ENCODE results near the gene PITPNC1.
"Not testable (repeated sequence)": the region's sequence is repeated elsewhere in the genome, so short reads cannot be mapped to it uniquely, and the experiment has no call there.

The PITPNC1 gene

GRCh38 chr17:67376737-67377487 is at the start of gene PITPNC1:
PITPNC1 (plus strand) TSS chr17:67377281.
- peak; percentile 80 to 86 for DNase-seq (ENCODE audit: low read depth in 2 of 2)

DNA sequence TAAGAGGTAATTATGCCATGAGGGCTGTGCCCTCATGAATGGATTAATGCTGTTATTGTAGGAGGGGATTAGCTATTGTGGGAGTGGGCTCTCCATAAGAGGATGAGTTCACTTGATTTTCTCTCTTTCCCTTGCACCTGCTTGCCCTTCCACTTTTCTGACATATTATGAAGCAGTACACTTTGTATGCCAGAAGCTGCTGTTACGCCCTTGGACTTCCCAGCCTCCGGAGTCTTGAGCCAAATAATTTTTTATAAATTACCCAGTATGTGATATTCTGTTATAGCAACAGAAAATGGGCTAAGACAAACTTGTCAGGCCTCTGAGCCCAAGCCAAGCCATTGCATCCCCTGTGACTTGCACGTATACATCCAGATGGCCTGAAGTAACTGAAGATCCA is 49.1 kb upstream of the PITPNC1 start:
- DNase-seq (ENCODE audit: low read depth in 2 of 2): no peak

DNA sequence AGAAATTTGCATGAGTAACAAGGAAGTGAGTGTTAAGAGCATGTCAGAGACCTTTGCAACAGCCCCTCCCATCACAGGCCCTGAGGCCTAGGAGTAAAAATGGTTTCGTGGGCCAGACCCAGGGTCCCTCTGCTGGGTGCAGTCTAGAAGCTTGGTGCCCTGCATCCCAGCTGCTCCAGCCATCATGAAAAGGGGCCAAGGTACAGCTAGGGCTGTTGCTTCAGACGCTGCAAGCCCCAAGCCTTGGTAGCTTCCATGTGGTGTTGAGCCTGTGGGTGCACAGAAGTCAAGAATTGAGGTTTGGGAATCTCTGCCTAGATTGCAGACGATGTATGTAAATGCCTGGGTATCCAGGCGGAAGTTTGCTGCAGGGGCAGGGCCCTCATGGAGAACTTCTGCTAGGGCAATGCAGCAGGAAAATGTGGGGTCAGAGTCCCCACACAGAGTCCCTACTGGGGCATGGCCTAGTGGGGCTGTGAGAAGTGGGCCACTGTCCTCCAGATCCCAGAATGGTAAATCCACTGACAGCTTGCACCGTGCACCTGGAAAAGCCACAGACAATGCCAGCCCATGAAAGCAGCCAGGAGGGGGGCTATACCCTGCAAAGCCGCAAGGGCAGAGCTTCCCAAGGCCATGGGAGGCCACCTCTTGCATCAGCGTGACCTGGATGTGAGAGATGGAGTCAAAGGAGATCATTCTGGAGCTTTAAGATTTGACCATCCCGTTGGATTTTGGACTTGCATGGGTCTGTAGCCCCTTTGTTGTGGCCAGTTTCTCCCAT is 45.5 kb upstream of the PITPNC1 start:
- not testable (repeated sequence) for DNase-seq (ENCODE audit: low read depth in 2 of 2)

- DNase-seq (ENCODE audit: low read depth in 2 of 2): not testable (repeated sequence)
These were observed 44.9 kb upstream of the PITPNC1 start for GRCh38 chr17:67332162-67332508.

- no peak for DNase-seq (ENCODE audit: low read depth in 2 of 2)
These were observed 41.7 kb upstream of the PITPNC1 start for GRCh38 chr17:67335245-67335835.

DNA sequence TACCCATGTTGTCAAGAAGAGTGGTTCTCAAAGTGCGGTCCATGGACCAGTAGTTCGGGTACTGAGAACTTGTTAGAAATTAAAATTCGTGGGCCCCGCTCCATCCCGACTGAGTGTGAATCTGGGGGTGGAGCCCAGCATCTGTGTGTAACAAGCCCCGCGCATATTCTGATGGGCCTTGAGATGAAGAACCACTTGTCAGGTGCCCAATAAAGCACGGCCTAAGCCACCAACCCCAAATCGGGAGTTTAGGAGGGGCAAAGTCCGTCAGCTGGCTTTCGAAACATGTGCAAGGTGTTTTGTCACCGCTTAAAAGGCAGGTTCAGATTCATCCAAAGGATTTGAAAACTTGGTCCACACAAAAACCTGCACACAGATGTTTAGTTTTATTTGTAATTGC is 40.2 kb upstream of the PITPNC1 start:
- DNase-seq (ENCODE audit: low read depth in 2 of 2): no peak

- not testable (repeated sequence) for DNase-seq (ENCODE audit: low read depth in 2 of 2)
These were observed 38.7 kb upstream of the PITPNC1 start for GRCh38 chr17:67338353-67338752.

GRCh38 chr17:67343237-67343636 is 33.8 kb upstream of the PITPNC1 start:
- DNase-seq (ENCODE audit: low read depth in 2 of 2): no peak

- DNase-seq (ENCODE audit: low read depth in 2 of 2): no peak
These were observed 29.3 kb upstream of the PITPNC1 start for GRCh38 chr17:67347826-67348225.

- no peak for DNase-seq (ENCODE audit: low read depth in 2 of 2)
These were observed 27.7 kb upstream of the PITPNC1 start for GRCh38 chr17:67349420-67349819.

- no peak for DNase-seq (ENCODE audit: low read depth in 2 of 2)
These were observed 23.9 kb upstream of the PITPNC1 start for GRCh38 chr17:67353161-67353560.

GRCh38 chr17:67353929-67354574 is 23.0 kb upstream of the PITPNC1 start:
- no peak for DNase-seq (ENCODE audit: low read depth in 2 of 2)

GRCh38 chr17:67358612-67359011 is 18.5 kb upstream of the PITPNC1 start:
- DNase-seq (ENCODE audit: low read depth in 2 of 2): no peak

- peak in 1 of 2 donors; percentile 35 for DNase-seq (ENCODE audit: low read depth in 2 of 2)
These were observed 16.9 kb upstream of the PITPNC1 start for GRCh38 chr17:67359960-67360791.

DNA sequence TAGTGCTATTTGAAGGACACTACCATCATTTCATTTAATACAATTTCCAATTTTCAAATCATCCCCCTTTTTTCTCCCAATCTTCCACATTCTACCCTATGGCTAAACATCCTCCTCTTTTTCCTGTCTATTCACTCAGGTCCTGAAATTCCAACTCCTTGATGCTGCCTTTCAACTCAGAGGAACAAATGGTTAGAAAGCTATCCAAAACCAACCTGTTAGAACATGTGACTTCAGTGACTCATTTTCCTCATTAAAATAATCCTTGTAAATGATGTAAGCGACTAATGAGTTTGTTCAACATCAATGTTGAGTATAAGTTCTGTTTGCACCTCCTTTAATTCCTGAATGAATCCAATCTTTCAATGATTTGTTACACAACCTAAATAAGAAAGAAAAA is 16.2 kb upstream of the PITPNC1 start:
- DNase-seq (ENCODE audit: low read depth in 2 of 2): no peak

DNA sequence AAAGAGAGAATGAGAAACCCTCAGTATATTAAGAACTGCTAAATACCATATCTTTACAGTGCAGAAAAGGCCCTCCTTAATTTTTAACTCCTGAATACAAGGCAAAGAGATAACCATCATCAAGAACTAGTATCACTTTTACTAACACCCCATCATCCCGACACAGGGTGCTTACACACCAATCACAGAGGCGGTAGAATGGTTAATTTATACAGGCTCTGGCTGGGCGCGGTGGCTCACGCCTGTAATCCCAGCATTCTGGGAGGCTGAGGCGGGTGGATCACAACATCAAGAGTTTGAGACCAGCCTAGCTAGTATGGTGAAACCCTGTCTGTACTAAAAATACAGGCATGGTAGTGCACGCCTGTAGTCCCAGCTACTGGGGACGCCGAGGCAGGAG is 14.9 kb upstream of the PITPNC1 start:
- DNase-seq (ENCODE audit: low read depth in 2 of 2): no peak

GRCh38 chr17:67364847-67365737 is 12.0 kb upstream of the PITPNC1 start:
- no peak for DNase-seq (ENCODE audit: low read depth in 2 of 2)

DNA sequence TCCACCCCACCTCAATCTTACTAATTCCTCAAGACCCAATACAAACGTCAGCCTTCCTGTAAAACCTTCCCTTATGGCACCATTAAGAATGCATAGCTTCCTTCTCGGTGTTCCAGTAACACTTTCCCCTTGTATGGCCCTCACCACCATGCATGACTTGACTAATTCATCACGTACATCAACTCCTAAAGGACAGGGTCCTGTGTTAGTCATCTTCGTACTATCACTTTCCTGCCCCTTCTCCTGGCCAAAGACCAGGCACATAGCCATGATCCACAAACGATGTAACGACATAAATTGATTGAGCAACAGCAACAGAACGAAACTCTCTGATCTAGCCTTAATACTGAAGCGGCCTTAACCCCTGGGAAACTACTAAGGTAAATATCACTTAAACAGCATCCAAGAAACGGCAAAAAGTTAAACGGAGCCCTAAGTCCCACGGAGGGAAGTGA is 11.3 kb upstream of the PITPNC1 start:
- no peak for DNase-seq (ENCODE audit: low read depth in 2 of 2)

DNA sequence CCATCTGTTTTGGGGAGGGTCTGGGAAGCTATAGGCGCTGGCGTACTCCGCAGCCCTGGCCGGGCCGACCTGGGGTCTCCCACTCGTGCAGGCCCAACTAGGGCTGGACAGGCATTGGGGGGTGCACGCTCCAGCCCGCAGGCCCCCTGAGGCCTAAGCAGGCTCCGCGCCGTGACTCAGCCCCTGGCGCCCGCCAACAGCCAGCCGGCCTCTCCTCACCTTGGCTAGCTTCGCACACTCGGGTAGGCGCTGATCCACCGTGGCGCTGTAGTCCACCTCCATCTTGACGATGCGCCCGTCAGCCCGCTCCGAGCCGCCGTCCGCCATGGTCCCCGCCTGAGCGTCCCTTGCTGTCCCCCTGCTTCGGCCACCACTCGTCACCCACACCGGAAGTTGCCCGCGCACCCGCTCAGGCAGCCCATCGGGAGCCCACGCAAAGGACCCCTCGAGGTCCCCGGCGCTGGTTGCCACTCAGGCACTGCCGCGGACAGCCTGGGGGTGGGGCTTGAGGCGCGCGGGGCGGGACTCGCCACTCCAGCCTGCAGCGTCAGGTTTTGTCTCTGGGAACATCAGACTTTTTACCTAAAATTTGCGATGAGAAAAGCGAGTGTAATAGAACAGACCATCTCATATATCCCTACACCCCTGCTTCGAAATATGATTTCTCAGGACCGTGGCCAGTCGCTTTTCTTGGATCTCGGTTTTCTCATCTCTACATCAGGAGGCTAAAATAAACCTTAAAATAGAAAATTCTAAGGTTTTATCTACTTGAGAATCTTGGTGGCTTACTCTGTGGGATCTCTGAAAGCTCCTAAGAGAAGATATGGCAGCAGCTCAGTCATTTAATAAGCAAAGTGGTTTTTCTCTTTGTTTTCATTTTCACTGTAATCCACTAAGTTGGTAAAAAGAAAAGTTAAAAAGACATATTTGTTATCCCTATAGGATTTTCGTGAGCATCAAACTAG is 10.6 kb upstream of the PITPNC1 start, which contains the start of gene PSMD12:
TSS of gene PSMD12 (minus strand) at position 385 of the 965 bp plus-strand sequence. CDS start at position 327, 58 bp downstream.
- DNase-seq (ENCODE audit: low read depth in 2 of 2): peak; percentile 88 to 90

All from stimulated activated CD4-positive, alpha-beta T cell treated with anti-CD3 and anti-CD28 coated beads, Interleukin-15, amount 100 ng/mL, for 48 hours (primary cell).